Stimulated activated naive B cell treated with anti-CD40 and anti-IgM and Interleukin-4, amounts not matched to agents 10 μg/mL and 1 μg/mL and 100 μg/mL, for 72 hours (primary cell): ENCODE data around the gene BANK1.
A peak's percentile ranks its signal among the peaks of the same experiment; 100 is the strongest.

Experiments
- ATAC-seq, 2 donors: fragments of 150-1000 bp; cut with Tn5 transposase; replicated peaks; 2 replicates each; pipeline ENCODE4 v1.10.0; 2021; ENCODE audit warnings: moderate library complexity in 1 of 2
- DNase-seq: peaks from one replicate; pipeline ENCODE4 v3.0.0; 2021
- H3K27ac Mint-ChIP-seq: one replicate; pipeline ENCODE4 v1.8.0; 2022; ENCODE audit warnings: mild to moderate bottlenecking, mixed read lengths
- H3K27me3 Mint-ChIP-seq, 2 donors: one replicate each; pipeline ENCODE4 v1.8.0; 2022; ENCODE audit warnings: mixed read lengths in 2 of 2
- H3K36me3 Mint-ChIP-seq, 2 donors: one replicate each; pipeline ENCODE4 v1.8.0; 2022; ENCODE audit warnings: mixed read lengths in 2 of 2, mild to moderate bottlenecking in 1 of 2
- H3K4me1 Mint-ChIP-seq, 2 donors: one replicate each; pipeline ENCODE4 v1.8.0; 2022; ENCODE audit warnings: mixed read lengths in 2 of 2, mild to moderate bottlenecking in 1 of 2
- H3K4me3 Mint-ChIP-seq, 2 donors: one replicate each; pipeline ENCODE4 v1.8.0; 2022; ENCODE audit warnings: mild to moderate bottlenecking in 2 of 2, mixed read lengths in 2 of 2, moderate library complexity in 1 of 2
- H3K9me3 Mint-ChIP-seq, 2 donors: one replicate each; pipeline ENCODE4 v1.8.0; 2022; ENCODE audit warnings: mixed read lengths in 2 of 2, mild to moderate bottlenecking in 1 of 2

The BANK1 gene

GRCh38 chr4:101967697-101968346 is 177.3 kb downstream of the BANK1 start:
- H3K9me3 Mint-ChIP-seq, result peaks cover 2 to 5% of the 10 kb centered on the region in 2 donors
- H3K4me1 Mint-ChIP-seq, result peaks cover 37 to 53% of the 10 kb centered on the region in 2 donors
- DNase-seq (no peak), ATAC-seq (peak; percentile 44 to 66)
- H3K4me3 Mint-ChIP-seq, result peak overlapping the region in 1 of 2 donors; percentile 10
- H3K36me3 Mint-ChIP-seq, result peaks cover 28 to 50% of the 10 kb centered on the region in 2 donors
- peak overlapping the region; percentile 72 for H3K27ac Mint-ChIP-seq
- no peaks in the 10 kb centered on the region for H3K27me3 Mint-ChIP-seq

- peaks cover 28 to 50% of the 10 kb centered on the region in 2 donors for H3K36me3 Mint-ChIP-seq
- H3K9me3 Mint-ChIP-seq, result peaks cover 2 to 5% of the 10 kb centered on the region in 2 donors
- no peak overlapping the region for H3K4me3 Mint-ChIP-seq
- peaks cover 37 to 55% of the 10 kb centered on the region in 2 donors for H3K4me1 Mint-ChIP-seq
- ATAC-seq (no peak), DNase-seq (no peak)
- no peaks in the 10 kb centered on the region for H3K27me3 Mint-ChIP-seq
- H3K27ac Mint-ChIP-seq, result peak overlapping the region; percentile 14
Observed at GRCh38 chr4:101968364-101968763, 177.8 kb downstream of the BANK1 start.

GRCh38 chr4:101969965-101970364 is 179.4 kb downstream of the BANK1 start:
- Mint-ChIP-seq H3K27ac (peak overlapping the region; percentile 10), H3K4me1 (peaks cover 36 to 63% of the 10 kb centered on the region in 2 donors)

GRCh38 chr4:101970547-101971155 is 180.1 kb downstream of the BANK1 start:
- Mint-ChIP-seq H3K36me3 (peaks cover 21 to 42% of the 10 kb centered on the region in 2 donors), H3K9me3 (peaks cover 2 to 5% of the 10 kb centered on the region in 2 donors), H3K27ac (peak overlapping the region; percentile 73), H3K27me3 (no peaks in the 10 kb centered on the region), H3K4me1 (peaks cover 36 to 69% of the 10 kb centered on the region in 2 donors), H3K4me3 (no peak overlapping the region)
- ATAC-seq (no peak), DNase-seq (no peak)

More at GRCh38 chr4:101969965-101970364, 179.4 kb downstream of the BANK1 start:
- ATAC-seq, result no peak
- no peak for DNase-seq
- no peaks in the 10 kb centered on the region for H3K27me3 Mint-ChIP-seq
- H3K9me3 Mint-ChIP-seq, result peaks cover 2 to 5% of the 10 kb centered on the region in 2 donors
- H3K36me3 Mint-ChIP-seq, result peaks cover 21 to 46% of the 10 kb centered on the region in 2 donors
- no peak overlapping the region for H3K4me3 Mint-ChIP-seq

GRCh38 chr4:101972791-101973190 is 182.3 kb downstream of the BANK1 start:
- Mint-ChIP-seq H3K27me3 (no peaks in the 10 kb centered on the region), H3K27ac (peak overlapping the region; percentile 5), H3K4me3 (no peak overlapping the region), H3K4me1 (peaks cover 35 to 61% of the 10 kb centered on the region in 2 donors), H3K9me3 (peaks cover 2 to 5% of the 10 kb centered on the region in 2 donors), H3K36me3 (peaks cover 18 to 36% of the 10 kb centered on the region in 2 donors)
- no peak for DNase-seq
- peak in 1 of 2 donors; percentile 39 for ATAC-seq

GRCh38 chr4:101973361-101973760 is 182.8 kb downstream of the BANK1 start:
- H3K9me3 Mint-ChIP-seq, result peaks cover 2 to 5% of the 10 kb centered on the region in 2 donors
- H3K36me3 Mint-ChIP-seq, result peaks cover 14 to 32% of the 10 kb centered on the region in 2 donors
- H3K4me3 Mint-ChIP-seq, result no peak overlapping the region
- H3K4me1 Mint-ChIP-seq, result peaks cover 32 to 55% of the 10 kb centered on the region in 2 donors
- H3K27ac Mint-ChIP-seq, result no peak overlapping the region
- no peaks in the 10 kb centered on the region for H3K27me3 Mint-ChIP-seq
- DNase-seq (no peak), ATAC-seq (no peak)

- H3K27me3 Mint-ChIP-seq, result no peaks in the 10 kb centered on the region
- DNase-seq, result no peak
- peaks cover 10 to 27% of the 10 kb centered on the region in 2 donors for H3K36me3 Mint-ChIP-seq
- H3K4me3 Mint-ChIP-seq, result no peak overlapping the region
- H3K4me1 Mint-ChIP-seq, result peaks cover 22 to 45% of the 10 kb centered on the region in 2 donors
- H3K9me3 Mint-ChIP-seq, result peaks cover 6 to 9% of the 10 kb centered on the region in 2 donors
- H3K27ac Mint-ChIP-seq, result no peak overlapping the region
- ATAC-seq, result no peak
Observed at GRCh38 chr4:101977076-101977475, 186.5 kb downstream of the BANK1 start.

- DNase-seq, result peak; percentile 26
- peak; percentile 85 to 98 for ATAC-seq
- H3K36me3 Mint-ChIP-seq, result peaks cover 13 to 27% of the 10 kb centered on the region in 2 donors
- H3K4me3 Mint-ChIP-seq, result peak overlapping the region; percentile 51 to 60
- peaks cover 8 to 9% of the 10 kb centered on the region in 2 donors for H3K9me3 Mint-ChIP-seq
- H3K27ac Mint-ChIP-seq, result peak overlapping the region; percentile 82
- H3K4me1 Mint-ChIP-seq, result peaks cover 23 to 40% of the 10 kb centered on the region in 2 donors
- H3K27me3 Mint-ChIP-seq, result no peaks in the 10 kb centered on the region
Observed at GRCh38 chr4:101981756-101982155, 191.2 kb downstream of the BANK1 start.

- Mint-ChIP-seq H3K27ac (peak overlapping the region; percentile 65), H3K9me3 (peaks cover 8 to 9% of the 10 kb centered on the region in 2 donors), H3K36me3 (peaks cover 13 to 27% of the 10 kb centered on the region in 2 donors), H3K27me3 (no peaks in the 10 kb centered on the region), H3K4me1 (peaks cover 25 to 55% of the 10 kb centered on the region in 2 donors), H3K4me3 (no peak overlapping the region)
- ATAC-seq (no peak), DNase-seq (no peak)
Observed at GRCh38 chr4:101983835-101984234, 193.3 kb downstream of the BANK1 start.

GRCh38 chr4:101987623-101988243 is 197.2 kb downstream of the BANK1 start:
- H3K27ac Mint-ChIP-seq, result peak overlapping the region; percentile 95
- ATAC-seq, result peak; percentile 95 to 97

GRCh38 chr4:101989551-101989950 is 199.0 kb downstream of the BANK1 start:
- peaks cover 42 to 81% of the 10 kb centered on the region in 2 donors for H3K4me1 Mint-ChIP-seq
- H3K27ac Mint-ChIP-seq, result peak overlapping the region; percentile 56
- no peak overlapping the region for H3K4me3 Mint-ChIP-seq
- H3K9me3 Mint-ChIP-seq, result peaks cover 5 to 6% of the 10 kb centered on the region in 2 donors
- ATAC-seq (no peak), DNase-seq (no peak)
- H3K36me3 Mint-ChIP-seq, result peaks cover 6 to 19% of the 10 kb centered on the region in 2 donors
- no peaks in the 10 kb centered on the region for H3K27me3 Mint-ChIP-seq

More at GRCh38 chr4:101987623-101988243, 197.2 kb downstream of the BANK1 start:
- no peaks in the 10 kb centered on the region for H3K27me3 Mint-ChIP-seq
- peaks cover 37 to 67% of the 10 kb centered on the region in 2 donors for H3K4me1 Mint-ChIP-seq
- H3K4me3 Mint-ChIP-seq, result peak overlapping the region; percentile 66 to 75
- peaks cover 9 to 25% of the 10 kb centered on the region in 2 donors for H3K36me3 Mint-ChIP-seq
- H3K9me3 Mint-ChIP-seq, result peaks cover 5 to 7% of the 10 kb centered on the region in 2 donors
- peak; percentile 33 for DNase-seq

GRCh38 chr4:101992446-101992845 is 201.9 kb downstream of the BANK1 start:
- Mint-ChIP-seq H3K4me3 (peak overlapping the region in 1 of 2 donors; percentile 23), H3K36me3 (peaks cover 17 to 31% of the 10 kb centered on the region in 2 donors), H3K27ac (peak overlapping the region; percentile 88), H3K9me3 (peaks cover 9 to 10% of the 10 kb centered on the region in 2 donors), H3K27me3 (no peaks in the 10 kb centered on the region), H3K4me1 (peaks cover 52 to 94% of the 10 kb centered on the region in 2 donors)
- ATAC-seq, result no peak
- DNase-seq, result no peak

GRCh38 chr4:101993002-101993841 is 202.7 kb downstream of the BANK1 start:
- H3K9me3 Mint-ChIP-seq, result peaks cover 9 to 12% of the 10 kb centered on the region in 2 donors
- H3K36me3 Mint-ChIP-seq, result peaks cover 19 to 36% of the 10 kb centered on the region in 2 donors
- peak overlapping the region; percentile 86 for H3K27ac Mint-ChIP-seq
- H3K27me3 Mint-ChIP-seq, result no peaks in the 10 kb centered on the region
- H3K4me1 Mint-ChIP-seq, result peaks cover 56 to 94% of the 10 kb centered on the region in 2 donors
- peak overlapping the region; percentile 36 to 37 for H3K4me3 Mint-ChIP-seq
- peak; percentile 79 to 80 for ATAC-seq
- no peak for DNase-seq
